Transverse colon (tissue), 4 donors: ENCODE measurements around the gene KIF1B. TPM values are rescaled to one million over a fixed set of nuclear protein-coding genes. Genes with fewer than 3 reads are reported as not detected.

Experiments used
- DNase-seq: peaks from one replicate; pipeline ENCODE4 v3.0.0-alpha.2; 2019
- H3K27ac ChIP-seq, 4 donors: fragments of 200-600 bp; sonication (generic); 2 replicates each; pipeline ENCODE4 v1.5.1; 2016 to 2018; ENCODE audit warnings: inconsistent platforms in 4 of 4
- H3K27me3 ChIP-seq: fragments of 200-600 bp; sonication (generic); 2 replicates; pipeline ENCODE4 v1.5.1; 2017; ENCODE audit warnings: inconsistent platforms
- H3K36me3 ChIP-seq, 4 donors: fragments of 200-600 bp; sonication (generic); 2 replicates each; pipeline ENCODE4 v1.5.1; 2017 to 2019; ENCODE audit warnings: inconsistent platforms in 4 of 4
- H3K4me1 ChIP-seq, 4 donors: fragments of 200-600 bp; sonication (generic); 2 replicates each; pipeline ENCODE4 v1.5.1; 2017 to 2020; ENCODE audit warnings: inconsistent platforms in 4 of 4
- H3K4me3 ChIP-seq, 4 donors: fragments of 200-600 bp; sonication (generic); 1 replicate in 1 of 4; 2 replicates in 3 of 4; pipeline versions ENCODE4 v1.5.1 to v1.6.1; 2017 to 2019; ENCODE audit warnings: inconsistent platforms in 4 of 4
- H3K9me3 ChIP-seq, 2 donors: fragments of 200-600 bp; sonication (generic); 2 replicates each; pipeline ENCODE4 v1.5.1; 2017 to 2019; ENCODE audit warnings: inconsistent platforms in 2 of 2
- CTCF ChIP-seq, 5 experiments: fragments of 200-600 bp in 3 of 5; fragments of 450-650 bp in 2 of 5; sonication (generic) in 3 of 5; IDR thresholded peaks; 1 replicate in 2 of 5; 2 replicates in 3 of 5; pipeline ENCODE4 v1.5.1; 2016 to 2017; ENCODE audit warnings: antibody characterized with exemption in 5 of 5, inconsistent platforms in 3 of 5, mild to moderate bottlenecking in 2 of 5, moderate library complexity in 1 of 5
- EP300 ChIP-seq: sonication (generic); formaldehyde crosslinking; IDR thresholded peaks from one replicate; pipeline ENCODE4 v1.6.1; 2017; ENCODE audit warnings: antibody characterized with exemption, low read depth
- POLR2A ChIP-seq: fragments of 450-650 bp; IDR thresholded peaks from one replicate; pipeline ENCODE4 v1.6.1; 2016; ENCODE audit warnings: antibody characterized with exemption, mild to moderate bottlenecking, moderate library complexity
- POLR2AphosphoS5 ChIP-seq, 3 donors: sonication (generic); formaldehyde crosslinking; IDR thresholded peaks; one replicate each; pipeline ENCODE4 v1.6.1; 2016; ENCODE audit warnings: antibody characterized with exemption in 3 of 3
- WGBS, 2 donors: methylation state at CpG; one replicate each; pipeline ENCODE4 v1.1.5; 2018; ENCODE audit warnings: low coverage in 1 of 2; 5-methylcytosine and 5-hydroxymethylcytosine counted together
- in situ Hi-C, 4 donors: fragments of 200-750 bp; cut with MboI; loops; one replicate each; pipeline versions ENCODE4 v1.15.0 to v1.15.1; 2017; ENCODE audit warnings: low sequenced_read_pairs in 3 of 4, low pct_ligation_motif_present in 1 of 4, low pct_unique_long_range_greater_than_20kb in 1 of 4
- intact Hi-C: fragments of 100-400 bp; cut with DNase I; formaldehyde crosslinking; loops from one replicate; pipeline ENCODE4 v1.15.1; 2023; ENCODE audit warnings: low total_unique reads
- total RNA-seq, 4 donors: library from RNA; depleted of rRNA; stranded (reverse); fragments of >200 nt; gene quantifications; one replicate each; pipeline ENCODE4 v1.1.0, GENCODE V29; 2016

Gene KIF1B
- total RNA-seq, 4 donors from 2014 or later: 50.9 to 87.9 (median 71.4) TPM

GRCh38 chr1:10168912-10169514 lies 41.4 kb upstream of the KIF1B start:
- H3K4me1 ChIP-seq: no peaks in the 10 kb centered on the region
- H3K9me3 ChIP-seq: no peaks in the 10 kb centered on the region
- H3K27me3 ChIP-seq: no peaks in the 10 kb centered on the region
- no peak overlapping the region for H3K4me3 ChIP-seq
- intact Hi-C loops: no loop called here
- TF ChIP-seq POLR2AphosphoS5 (IDR thresholded peaks at IDR 0.05): no peak
- no peak for TF ChIP-seq POLR2A
- TF ChIP-seq CTCF (IDR thresholded peaks at IDR 0.05): no peak
- no peak for TF ChIP-seq EP300
- no peak overlapping the region for H3K27ac ChIP-seq
- DNase-seq: no peak
- 66 to 77% methylated on average over 7 of the region's 7 CpGs for WGBS, 2 donors
- in situ Hi-C loops: no loop called here
- peaks cover 0 to 33% (median 15%) of the 10 kb centered on the region in 4 donors for H3K36me3 ChIP-seq

GRCh38 chr1:10170239-10170574 lies 40.2 kb upstream of the KIF1B start:
- Histone ChIP-seq H3K4me1 (no peaks in the 10 kb centered on the region), H3K4me3 (no peak overlapping the region), H3K27ac (no peak overlapping the region), H3K9me3 (no peaks in the 10 kb centered on the region), H3K36me3 (peaks cover 0 to 33% (median 12%) of the 10 kb centered on the region in 4 donors), H3K27me3 (no peaks in the 10 kb centered on the region)
- in situ Hi-C loops: no loop called here
- 47 to 56% methylated on average over 2 of the region's 2 CpGs for WGBS, 2 donors
- DNase-seq: no peak
- TF ChIP-seq POLR2AphosphoS5 (IDR thresholded peaks at IDR 0.05) (no peak), CTCF (IDR thresholded peaks at IDR 0.05) (no peak)
- intact Hi-C loops: no loop called here

- in situ Hi-C loops (no loop called here), intact Hi-C loops (no loop called here)
- no peak overlapping the region for H3K4me3 ChIP-seq
- WGBS, 2 donors: 97% methylated on average over 6 to 16 of the region's 16 CpGs
- no peak overlapping the region for H3K27ac ChIP-seq
- H3K36me3 ChIP-seq: peaks cover 0 to 33% (median 12%) of the 10 kb centered on the region in 4 donors
- H3K9me3 ChIP-seq: no peaks in the 10 kb centered on the region
- DNase-seq: no peak
- no peaks in the 10 kb centered on the region for H3K4me1 ChIP-seq
- no peaks in the 10 kb centered on the region for H3K27me3 ChIP-seq
- no peak for TF ChIP-seq CTCF (IDR thresholded peaks at IDR 0.05)
- TF ChIP-seq POLR2A: no peak
- no peak for TF ChIP-seq EP300
- TF ChIP-seq POLR2AphosphoS5 (IDR thresholded peaks at IDR 0.05): no peak
These were observed 39.1 kb upstream of the KIF1B start for GRCh38 chr1:10171105-10171767.

- in situ Hi-C loops (no loop called here), intact Hi-C loops (no loop called here)
- no peak for DNase-seq
- Histone ChIP-seq H3K4me3 (no peak overlapping the region), H3K27me3 (no peaks in the 10 kb centered on the region), H3K9me3 (no peaks in the 10 kb centered on the region), H3K27ac (no peak overlapping the region), H3K36me3 (peaks cover 0 to 33% (median 12%) of the 10 kb centered on the region in 4 donors), H3K4me1 (no peaks in the 10 kb centered on the region)
- TF ChIP-seq EP300: no peak
- TF ChIP-seq POLR2A: no peak
- no peak for TF ChIP-seq CTCF (IDR thresholded peaks at IDR 0.05)
- TF ChIP-seq POLR2AphosphoS5 (IDR thresholded peaks at IDR 0.05): no peak
- 84 to 90% methylated on average over 6 to 8 of the region's 8 CpGs for WGBS, 2 donors
These were observed 38.2 kb upstream of the KIF1B start for GRCh38 chr1:10171995-10172669.
